SU-DHL-6 (cell line): ENCODE results near the gene OR4S1.
"Not testable (repeated sequence)": the region's sequence is repeated elsewhere in the genome, so short reads cannot be mapped to it uniquely, and the experiment has no call there.

Source experiments
- H2AFZ ChIP-seq: fragments of 200-600 bp; sonication (generic); 2 replicates; pipeline ENCODE4 v1.6.1; 2014; ENCODE audit warnings: low read depth, mild to moderate bottlenecking, moderate library complexity, mixed read lengths, antibody characterized with exemption, low read length; ENCODE audit not compliant: severe bottlenecking
- H3F3A ChIP-seq: fragments of 200-600 bp; shearing (Covaris generic); 2 replicates; pipeline ENCODE4 v1.6.0; 2016; ENCODE audit warnings: antibody characterized with exemption, mild to moderate bottlenecking; ENCODE audit not compliant: insufficient read depth
- H3K27ac ChIP-seq: fragments of 200-600 bp; sonication (generic); 2 replicates; pipeline ENCODE4 v1.5.1; 2016; ENCODE audit warnings: low read depth, mild to moderate bottlenecking, low read length, moderate library complexity, mixed read lengths
- H3K27me3 ChIP-seq: fragments of 200-600 bp; sonication (generic), shearing (Covaris generic); 2 replicates; pipeline ENCODE4 v1.6.0; 2014; ENCODE audit warnings: mild to moderate bottlenecking, low read length
- H3K36me3 ChIP-seq: fragments of 200-600 bp; sonication (generic); 2 replicates; pipeline ENCODE4 v1.6.1; 2014; ENCODE audit warnings: mild to moderate bottlenecking, low read length, mixed read lengths
- H3K4me2 ChIP-seq: fragments of 300-600, 200-600 bp; shearing (Covaris generic), sonication (generic); 2 replicates; pipeline ENCODE4 v1.6.0; 2014; ENCODE audit warnings: low read length, low read depth, mild to moderate bottlenecking; ENCODE audit not compliant: poor library complexity, severe bottlenecking
- H3K4me3 ChIP-seq: fragments of 200-600 bp; sonication (generic); 2 replicates; pipeline ENCODE4 v1.5.1; 2014; ENCODE audit warnings: antibody characterized with exemption, low read length, mild to moderate bottlenecking, mixed read lengths; ENCODE audit not compliant: insufficient read depth, poor library complexity, severe bottlenecking
- H3K79me2 ChIP-seq: fragments of 200-600 bp; sonication (generic); 2 replicates; pipeline ENCODE4 v1.6.1; 2014; ENCODE audit warnings: mild to moderate bottlenecking, low read length, moderate library complexity; ENCODE audit not compliant: insufficient read depth
- H3K9ac ChIP-seq: fragments of 200-600 bp; sonication (generic); 2 replicates; pipeline ENCODE4 v1.7.0; 2014; ENCODE audit warnings: mild to moderate bottlenecking, low read length
- H3K9me2 ChIP-seq: fragments of 200-600 bp; sonication (generic); replicated peaks from 2 replicates; pipeline ENCODE4 v1.6.1; 2014; ENCODE audit warnings: low read length; ENCODE audit not compliant: insufficient read depth
- H3K9me3 ChIP-seq: fragments of 200-600 bp; sonication (generic); 2 replicates; pipeline ENCODE4 v1.6.1; 2014; ENCODE audit warnings: low read length, mixed read lengths; ENCODE audit not compliant: insufficient read depth
- H4K20me1 ChIP-seq: fragments of 200-600 bp; sonication (generic); 2 replicates; pipeline ENCODE4 v1.6.1; 2014; ENCODE audit warnings: low read depth, mild to moderate bottlenecking, antibody characterized with exemption, low read length, moderate library complexity, mixed read lengths
- CTCF ChIP-seq: fragments of 200-600 bp; sonication (generic); IDR thresholded peaks from one replicate; pipeline ENCODE4 v1.5.1; 2017; ENCODE audit warnings: antibody characterized with exemption, mild to moderate bottlenecking, low read length, moderate library complexity; ENCODE audit not compliant: insufficient read depth, poor library complexity, severe bottlenecking
- EZH2phosphoT487 ChIP-seq: fragments of 200-600 bp; sonication (generic), shearing (Covaris generic); conservative IDR thresholded peaks from 2 replicates; pipeline ENCODE4 v1.6.1; 2018; ENCODE audit warnings: mild to moderate bottlenecking, antibody characterized with exemption, low read length, moderate library complexity, mixed read lengths

Gene OR4S1

DNA sequence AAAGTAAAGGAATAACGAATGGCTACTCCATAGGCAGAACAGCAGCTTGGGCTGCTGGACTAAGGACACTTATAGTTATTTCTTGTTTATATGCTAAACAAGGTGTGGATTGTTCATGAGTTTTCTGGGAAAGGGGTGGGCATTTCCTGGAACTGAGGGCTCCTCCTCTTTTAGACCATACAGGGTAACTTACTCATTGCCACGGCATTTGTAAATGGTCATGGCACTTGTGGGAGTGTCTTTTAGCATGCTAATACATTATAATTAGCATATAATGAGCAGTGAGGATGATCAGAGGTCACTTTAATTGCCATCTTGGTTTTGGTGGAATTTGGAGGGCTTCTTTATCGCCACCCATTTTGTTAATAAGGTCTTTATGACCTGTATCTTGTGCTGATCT is 35.4 kb upstream of the OR4S1 start:
- no peak for TF ChIP-seq EZH2phosphoT487

DNA sequence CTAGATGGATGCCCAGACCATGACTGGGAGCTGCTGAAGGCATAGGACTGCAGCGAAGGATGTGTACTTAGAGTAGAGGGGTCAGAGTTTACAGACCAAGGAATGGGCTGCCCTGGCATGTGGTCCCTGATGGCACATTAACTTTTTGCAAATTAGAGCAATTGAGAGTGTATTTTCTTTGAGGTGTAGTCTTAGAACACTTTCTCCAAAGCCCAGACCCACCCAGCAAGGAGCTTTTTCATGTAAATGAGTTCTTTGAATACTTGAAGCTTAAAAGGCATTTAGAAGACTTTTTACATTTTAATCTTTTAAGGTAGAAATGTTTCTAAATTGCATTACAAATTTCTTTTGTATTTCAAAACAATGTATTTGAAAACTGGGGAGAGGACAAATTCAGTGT is 33.4 kb upstream of the OR4S1 start:
- Histone ChIP-seq H3K9me2 (no peaks in the 10 kb centered on the region), H3K27me3 (no peaks in the 10 kb centered on the region), H3K4me2 (no peak overlapping the region), H3K9me3 (no peaks in the 10 kb centered on the region), H3K79me2 (no peaks in the 10 kb centered on the region), H3K27ac (no peak overlapping the region), H3K4me3 (no peak overlapping the region), H3K36me3 (no peaks in the 10 kb centered on the region), H4K20me1 (no peaks in the 10 kb centered on the region), H3K9ac (no peak overlapping the region), H3F3A (no peaks in the 10 kb centered on the region), H2AFZ (no peak overlapping the region)
- no peak for TF ChIP-seq EZH2phosphoT487
- TF ChIP-seq CTCF = no peak

More for the DNA sequence above, 35.4 kb upstream of the OR4S1 start:
- H3K27ac ChIP-seq = no peak overlapping the region
- no peak overlapping the region for H2AFZ ChIP-seq
- H3K36me3 ChIP-seq = no peaks in the 10 kb centered on the region
- H3F3A ChIP-seq = no peaks in the 10 kb centered on the region
- H4K20me1 ChIP-seq = no peaks in the 10 kb centered on the region
- H3K27me3 ChIP-seq = no peaks in the 10 kb centered on the region
- no peak overlapping the region for H3K4me3 ChIP-seq
- no peaks in the 10 kb centered on the region for H3K9me3 ChIP-seq
- no peak overlapping the region for H3K4me2 ChIP-seq
- no peaks in the 10 kb centered on the region for H3K9me2 ChIP-seq
- H3K9ac ChIP-seq = no peak overlapping the region
- H3K79me2 ChIP-seq = no peaks in the 10 kb centered on the region

DNA sequence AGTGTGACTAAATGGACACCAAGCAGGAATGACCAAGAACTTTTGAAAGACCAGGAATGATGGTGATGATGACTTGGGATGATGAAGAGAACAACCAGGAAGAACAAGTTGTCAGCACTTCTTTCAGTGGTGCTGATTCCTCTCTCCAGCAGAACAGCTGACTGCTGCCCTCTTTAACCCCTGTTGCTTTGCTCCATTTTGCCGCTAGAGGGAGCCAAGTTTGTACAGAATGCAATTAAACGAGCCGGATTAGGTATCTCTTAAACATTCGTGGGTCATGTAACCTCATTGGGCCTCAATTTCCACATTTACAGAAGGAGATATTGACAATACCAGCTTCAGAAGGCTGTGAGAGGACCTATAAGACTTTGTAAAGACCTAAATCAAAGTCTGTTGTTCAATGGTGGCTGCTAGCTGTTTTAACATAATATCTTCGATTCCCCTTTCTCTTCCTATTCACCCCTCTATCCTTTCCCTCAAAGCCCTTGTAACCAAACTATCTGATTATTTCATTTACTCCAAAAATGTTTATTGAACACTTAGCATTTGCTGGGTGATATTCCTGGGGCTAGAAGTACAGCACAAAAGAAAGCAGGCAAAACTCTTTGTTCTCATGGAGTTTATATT is 1.9 kb downstream of the OR4S1 start:
- Histone ChIP-seq H4K20me1 (no peaks in the 10 kb centered on the region), H3F3A (no peaks in the 10 kb centered on the region), H3K9me3 (no peaks in the 10 kb centered on the region), H3K27me3 (no peaks in the 10 kb centered on the region), H3K36me3 (no peaks in the 10 kb centered on the region), H3K4me3 (no peak overlapping the region), H3K9ac (no peak overlapping the region), H3K9me2 (no peaks in the 10 kb centered on the region), H3K4me2 (no peak overlapping the region), H3K27ac (no peak overlapping the region), H2AFZ (no peak overlapping the region), H3K79me2 (no peaks in the 10 kb centered on the region)
- TF ChIP-seq CTCF (peak; percentile 79), EZH2phosphoT487 (no peak)

- H3K9ac ChIP-seq, H3K9me2 ChIP-seq, H3K36me3 ChIP-seq, H3K27me3 ChIP-seq, H3K9me3 ChIP-seq, H3K27ac ChIP-seq, H3K4me3 ChIP-seq, H4K20me1 ChIP-seq, H3K4me2 ChIP-seq, H3F3A ChIP-seq, H2AFZ ChIP-seq, H3K79me2 ChIP-seq: not testable (repeated sequence)
Observed at GRCh38 chr11:48313590-48313989, 7.6 kb downstream of the OR4S1 start.

DNA sequence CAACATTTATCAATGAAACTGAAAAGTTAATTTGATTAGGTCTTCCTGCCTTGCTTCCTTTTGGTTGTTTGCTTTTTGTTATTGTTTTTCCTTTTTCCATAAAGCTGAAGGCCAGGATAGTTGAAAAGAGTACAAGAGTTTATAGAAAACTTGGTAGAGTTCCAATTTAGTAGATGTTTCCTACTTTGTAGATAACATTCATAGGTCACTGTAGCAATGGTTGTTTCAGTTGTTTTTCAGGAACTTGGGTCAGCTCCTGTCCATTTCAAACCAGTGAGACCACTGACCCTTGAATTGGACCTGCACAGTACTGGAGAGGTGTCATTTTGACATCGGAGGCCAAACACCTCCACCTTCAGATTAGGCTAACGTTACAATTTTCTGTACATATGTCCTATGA is 13.8 kb downstream of the OR4S1 start:
- not testable (repeated sequence) for H3K36me3 ChIP-seq, H3F3A ChIP-seq, H3K79me2 ChIP-seq, H3K27ac ChIP-seq, H3K27me3 ChIP-seq, H3K9ac ChIP-seq, H4K20me1 ChIP-seq, H3K9me3 ChIP-seq, H2AFZ ChIP-seq, H3K9me2 ChIP-seq, H3K4me2 ChIP-seq, H3K4me3 ChIP-seq

DNA sequence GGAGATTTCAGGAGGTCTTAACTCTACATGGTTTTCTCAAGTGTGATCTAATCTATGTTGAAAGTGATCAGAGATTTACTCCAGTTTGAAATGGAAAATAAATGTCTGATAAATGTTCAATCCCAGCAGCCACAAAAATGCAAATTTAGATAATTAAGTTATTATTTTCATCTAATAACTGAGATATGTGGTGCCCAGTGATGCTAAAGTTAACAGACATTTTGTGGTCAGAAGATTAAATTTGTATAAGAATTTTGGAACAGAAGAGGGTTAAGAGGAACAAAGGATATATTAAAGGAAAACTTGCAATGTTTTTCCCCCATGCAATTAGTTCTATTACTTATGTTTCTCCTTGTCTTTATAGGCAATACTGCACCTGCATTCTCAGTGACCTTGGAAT is 18.6 kb downstream of the OR4S1 start, which contains the start of gene OR4C3:
TSS of gene OR4C3 (plus strand) at position 301 of the 400 bp plus-strand sequence. CDS start 102 bp downstream, outside the sequence.
- not testable (repeated sequence) for H3K27me3 ChIP-seq, H4K20me1 ChIP-seq, H3K9ac ChIP-seq, H3K9me2 ChIP-seq, H3K36me3 ChIP-seq, H3F3A ChIP-seq, H3K4me2 ChIP-seq, H2AFZ ChIP-seq, H3K79me2 ChIP-seq, H3K27ac ChIP-seq, H3K9me3 ChIP-seq, H3K4me3 ChIP-seq
